Heart right ventricle (tissue), 16 donors: ENCODE data around the gene AHNAK. TPM values are rescaled to one million over a fixed set of nuclear protein-coding genes. Genes with fewer than 3 reads are reported as not detected.
A peak's percentile ranks its signal among the peaks of the same experiment; 100 is the strongest.
"Not testable (repeated sequence)": the region's sequence is repeated elsewhere in the genome, so short reads cannot be mapped to it uniquely, and the experiment has no call there.

Source experiments
- ATAC-seq, 8 donors: fragments of 200-7000 bp; cut with Tn5 transposase; one replicate each; pipeline ENCODE4 v1.9.1; 2020; ENCODE audit warnings: mild to moderate bottlenecking in 8 of 8, moderate library complexity in 8 of 8, moderate number of reproducible peaks in 1 of 8
- DNase-seq, 2 donors: peaks; one replicate each; pipeline ENCODE4 v3.0.0-alpha.2; 2020
- H3K27ac ChIP-seq, 10 donors: fragments of 200-600 bp; sonication (generic) in 2 of 10; one replicate each; pipeline versions ENCODE4 v1.5.0 to v1.8.0; 2020 to 2022; ENCODE audit warnings: mild to moderate bottlenecking in 3 of 10
- H3K27me3 ChIP-seq, 7 donors: fragments of 200-600 bp; one replicate each; pipeline ENCODE4 v1.8.0; 2021 to 2022; ENCODE audit warnings: mild to moderate bottlenecking in 2 of 7
- H3K36me3 ChIP-seq, 9 donors: fragments of 200-600 bp; sonication (generic) in 1 of 9; one replicate each; pipeline versions ENCODE4 v1.5.0 to v1.8.0; 2020 to 2022; ENCODE audit warnings: mild to moderate bottlenecking in 2 of 9
- H3K4me1 ChIP-seq, 9 donors: fragments of 200-600 bp; sonication (generic) in 1 of 9; one replicate each; pipeline versions ENCODE4 v1.5.0 to v1.8.0; 2020 to 2022; ENCODE audit warnings: mild to moderate bottlenecking in 4 of 9
- H3K4me3 ChIP-seq, 10 donors: fragments of 200-600 bp; sonication (generic) in 2 of 10; one replicate each; pipeline versions ENCODE4 v1.5.0 to v1.8.0; 2020 to 2022; ENCODE audit warnings: mild to moderate bottlenecking in 7 of 10, moderate library complexity in 2 of 10
- H3K9me3 ChIP-seq, 11 donors: fragments of 200-600 bp in 10 of 11; sonication (generic) in 2 of 11; one replicate each; pipeline versions ENCODE4 v1.5.0 to v1.8.0; 2013 to 2022; ENCODE audit warnings: mild to moderate bottlenecking in 2 of 11, control low read depth in 1 of 11, moderate library complexity in 1 of 11
- CTCF ChIP-seq, 9 donors: fragments of 200-600 bp; sonication (generic) in 2 of 9; IDR thresholded peaks; one replicate each; pipeline versions ENCODE4 v1.5.0 to v1.8.0; 2021 to 2022; ENCODE audit warnings: antibody characterized with exemption in 9 of 9, mild to moderate bottlenecking in 5 of 9, moderate library complexity in 1 of 9
- WGBS, 2 donors: extraction: QIAGEN DNeasy Blood & Tissue Kit; methylation state at CpG; one replicate each; pipeline ENCODE4 v1.1.7; 2013; ENCODE audit warnings: inconsistent platforms in 1 of 2; 5-methylcytosine and 5-hydroxymethylcytosine counted together
- intact Hi-C, 10 donors: fragments of 100-400 bp; cut with DNase I; formaldehyde crosslinking; loops; one replicate each; pipeline versions ENCODE4 v1.11.1 to v1.14.2; 2022
- polyA plus RNA-seq, 2 donors: library from polyadenylated mRNA; stranded (reverse); fragments of 200-250 nt; gene quantifications; one replicate each; pipeline ENCODE4 v1.2.3, GENCODE V29; 2013
- total RNA-seq, 10 donors: library from RNA; stranded (reverse); fragmentation: NEBNext Ultra II Directional in 3 of 10; extraction: Animal tissue kit (Norgen Biotek cat#: 25700) in 3 of 10; gene quantifications; one replicate each; pipeline versions ENCODE4 v1.2.1 to v1.2.4, GENCODE V29; 2021 to 2023
- donor health status: Arrhythmogenic right ventricular cardiomyopathy.
- donor health status: ischemic (EF 13 %, LVEDD 7.1; RV severe dilation, severe dysfunction).
- donor health status: healthy with polysubstance abuse.
- donor health status: DM: no; HTN: yes; CAD: no.
- donor health status: DM: no; HTN: no; CAD: no.
- donor health status: ischemic (EF 25% LVEDD 6.9; RV normal size, moderate dysfunction).
- donor health status: ischemic (EF 25% LVEDD 5.7; RV mildly dilated, moderate dysfunction).
- donor health status: healthy.
- donor health status: DM: yes; HTN: yes; CAD: no.
- donor health status: Ischemic cardiomyopathy.
- donor health status: ischemic (EF 35%, LVEDD 5.7; RV mildly dilated, moderate dysfunction).
- donor health status: nonischemic (EF 11% LVEDD 7.7; RV severe dilation, severe dysfunction).
- donor health status: DM: yes; HTN: yes; CAD: no.
- donor health status: PGD.
- donor health status: ischemic (EF 29% LVEDD 5.4; RV normal size, mild dysfunction).
- donor health status: nonischemic (EF 23%, LVEDD 6.1; RV moderate dilation, normal function).

The AHNAK gene
- total and polyA plus RNA-seq, 12 donors: 101 to 447 (median 366) TPM

- H3K9me3 ChIP-seq: no peaks in the 10 kb centered on the region
- ATAC-seq: no peak
- no peaks in the 10 kb centered on the region for H3K27me3 ChIP-seq
- no peaks in the 10 kb centered on the region for H3K36me3 ChIP-seq
- no peak for TF ChIP-seq CTCF (IDR thresholded peaks at IDR 0.05)
- intact Hi-C loops: loop anchor here in 3 of 10 donors (1.0 to 10.0 kb wide), 3 partner anchors 42 to 66 kb away; no protein-coding TSS in a partner anchor
- no peak overlapping the region for H3K4me3 ChIP-seq
- peaks cover 4 to 78% (median 62%) of the 10 kb centered on the region in 9 donors for H3K4me1 ChIP-seq
- DNase-seq: no peak
- peak overlapping the region in 5 of 10 donors; percentile 62 to 89 (median 80) for H3K27ac ChIP-seq
- WGBS, 2 donors: 80 to 87% methylated on average over 3 of the region's 3 CpGs
Measured at GRCh38 chr11:62500650-62501030, 46.0 kb downstream of the AHNAK start.

GRCh38 chr11:62499944-62500649 is 46.5 kb downstream of the AHNAK start:
- H3K9me3 ChIP-seq: no peaks in the 10 kb centered on the region
- WGBS, 2 donors: 84 to 88% methylated on average over 12 of the region's 12 CpGs
- H3K27ac ChIP-seq: peak overlapping the region in 8 of 10 donors; percentile 16 to 89 (median 56)
- no peak overlapping the region for H3K4me3 ChIP-seq
- TF ChIP-seq CTCF (IDR thresholded peaks at IDR 0.05): no peak
- intact Hi-C loops: loop anchor here in 5 of 10 donors (5.0 to 10.0 kb wide), 5 partner anchors 42 to 65 kb away; no protein-coding TSS in a partner anchor
- DNase-seq (no peak), ATAC-seq (no peak)
- peaks cover 4 to 74% (median 59%) of the 10 kb centered on the region in 9 donors for H3K4me1 ChIP-seq
- no peaks in the 10 kb centered on the region for H3K27me3 ChIP-seq
- no peaks in the 10 kb centered on the region for H3K36me3 ChIP-seq

DNA sequence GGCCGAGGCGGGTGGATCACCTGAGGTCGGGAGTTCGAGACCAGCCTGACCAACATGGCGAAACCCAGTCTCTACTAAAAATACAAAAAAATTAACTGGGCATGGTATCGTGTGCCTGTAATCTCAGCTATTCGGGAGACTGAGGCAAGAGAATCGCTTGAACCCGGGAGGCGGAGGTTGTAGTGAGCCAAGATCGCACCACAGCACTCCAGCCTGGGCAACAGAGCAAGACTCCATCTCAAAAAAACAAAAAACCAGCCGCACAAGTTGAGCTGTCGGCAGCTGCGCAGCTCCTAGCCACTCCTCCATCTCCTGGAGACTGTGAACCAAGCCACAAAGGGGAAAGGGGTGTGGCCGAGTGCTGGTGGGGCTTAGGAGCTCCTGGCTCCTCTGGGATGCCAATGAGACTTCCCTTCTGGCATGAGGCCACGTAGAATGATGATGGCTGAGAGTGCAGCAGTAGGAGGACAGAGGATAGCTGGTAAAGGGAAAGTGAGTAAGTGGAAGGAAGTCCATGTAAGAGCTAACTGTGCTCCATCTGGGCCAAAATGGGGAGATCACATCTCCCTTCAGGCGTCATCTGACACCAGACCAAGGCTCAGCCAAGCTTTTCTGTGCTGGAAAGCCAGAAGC is 47.2 kb downstream of the AHNAK start:
- peaks cover 4 to 73% (median 53%) of the 10 kb centered on the region in 9 donors for H3K4me1 ChIP-seq
- intact Hi-C loops: loop anchor here in 3 of 10 donors (5.0 kb wide), 3 partner anchors 52 to 63 kb away; no protein-coding TSS in a partner anchor
- not testable (repeated sequence) for H3K27me3 ChIP-seq, H3K36me3 ChIP-seq, H3K9me3 ChIP-seq, H3K4me3 ChIP-seq
- ATAC-seq (peak; percentile 27 to 81 (median 52)), DNase-seq (peak; percentile 54 to 63)
- 74 to 86% methylated on average over 17 of the region's 17 CpGs for WGBS, 2 donors
- H3K27ac ChIP-seq: peak overlapping the region in 8 of 10 donors; percentile 16 to 89 (median 56)

- Histone ChIP-seq H3K36me3 (no peaks in the 10 kb centered on the region), H3K4me3 (no peak overlapping the region), H3K4me1 (peaks cover 4 to 66% (median 46%) of the 10 kb centered on the region in 9 donors), H3K27ac (peak overlapping the region in 2 of 10 donors; percentile 80 to 89), H3K27me3 (no peaks in the 10 kb centered on the region), H3K9me3 (no peaks in the 10 kb centered on the region)
- 96 to 97% methylated on average over 9 of the region's 9 CpGs for WGBS, 2 donors
- DNase-seq (no peak), ATAC-seq (no peak)
- intact Hi-C loops: loop anchor here in 3 of 10 donors (5.0 kb wide), 3 partner anchors 51 to 64 kb away; no protein-coding TSS in a partner anchor
- no peak for TF ChIP-seq CTCF (IDR thresholded peaks at IDR 0.05)
Measured at GRCh38 chr11:62498492-62499286, 47.9 kb downstream of the AHNAK start.
